Measurements from ENCODE around the gene TAMALIN.
A peak's percentile ranks its signal among the peaks of the same experiment; 100 is the strongest.

Gene TAMALIN

GRCh38 chr12:52057638-52058576, 51.2 kb downstream of the TAMALIN start:
- ATAC-seq (no peak), DNase-seq (no peak)
- no peak overlapping the region for H3K4me3 Mint-ChIP-seq
- H3K9me3 Mint-ChIP-seq: no peaks in the 10 kb centered on the region
- no peak overlapping the region for H3K27ac Mint-ChIP-seq
- H3K36me3 Mint-ChIP-seq (ENCODE audit: low read depth): peaks cover 36% of the 10 kb centered on the region
- peaks cover 12% of the 10 kb centered on the region for H3K4me1 Mint-ChIP-seq
- H3K27me3 Mint-ChIP-seq: no peaks in the 10 kb centered on the region

- H3K36me3 Mint-ChIP-seq (ENCODE audit: low read depth): peaks cover 33% of the 10 kb centered on the region
- ATAC-seq (no peak), DNase-seq (no peak)
- no peaks in the 10 kb centered on the region for H3K27me3 Mint-ChIP-seq
- H3K27ac Mint-ChIP-seq: no peak overlapping the region
- peaks cover 6% of the 10 kb centered on the region for H3K4me1 Mint-ChIP-seq
- no peaks in the 10 kb centered on the region for H3K9me3 Mint-ChIP-seq
- H3K4me3 Mint-ChIP-seq: no peak overlapping the region
Measured at GRCh38 chr12:52058631-52059361, 52.0 kb downstream of the TAMALIN start.

GRCh38 chr12:52059582-52060497, 53.1 kb downstream of the TAMALIN start:
- no peak overlapping the region for H3K4me3 Mint-ChIP-seq
- peaks cover 31% of the 10 kb centered on the region for H3K36me3 Mint-ChIP-seq (ENCODE audit: low read depth)
- H3K27ac Mint-ChIP-seq: no peak overlapping the region
- no peak for DNase-seq
- H3K9me3 Mint-ChIP-seq: no peaks in the 10 kb centered on the region
- no peak for ATAC-seq
- H3K4me1 Mint-ChIP-seq: peaks cover under 1% of the 10 kb centered on the region
- H3K27me3 Mint-ChIP-seq: no peaks in the 10 kb centered on the region

GRCh38 chr12:52060498-52061177, 53.9 kb downstream of the TAMALIN start:
- ATAC-seq (peak; percentile 18), DNase-seq (no peak)
- no peak overlapping the region for H3K4me3 Mint-ChIP-seq
- H3K27me3 Mint-ChIP-seq: no peaks in the 10 kb centered on the region
- H3K36me3 Mint-ChIP-seq (ENCODE audit: low read depth): peaks cover 25% of the 10 kb centered on the region
- H3K4me1 Mint-ChIP-seq: no peaks in the 10 kb centered on the region
- no peak overlapping the region for H3K27ac Mint-ChIP-seq
- no peaks in the 10 kb centered on the region for H3K9me3 Mint-ChIP-seq

- Mint-ChIP-seq H3K4me1 (peaks cover 3% of the 10 kb centered on the region), H3K9me3 (no peaks in the 10 kb centered on the region), H3K4me3 (no peak overlapping the region), H3K27ac (no peak overlapping the region), H3K27me3 (no peaks in the 10 kb centered on the region), H3K36me3 (ENCODE audit: low read depth) (peaks cover 21% of the 10 kb centered on the region)
- no peak for DNase-seq
- no peak for ATAC-seq
Measured at GRCh38 chr12:52061470-52062166, 54.9 kb downstream of the TAMALIN start.

- ATAC-seq (no peak), DNase-seq (no peak)
- Mint-ChIP-seq H3K4me1 (peaks cover 6% of the 10 kb centered on the region), H3K27me3 (no peaks in the 10 kb centered on the region), H3K9me3 (no peaks in the 10 kb centered on the region), H3K36me3 (ENCODE audit: low read depth) (peaks cover 16% of the 10 kb centered on the region), H3K4me3 (no peak overlapping the region), H3K27ac (no peak overlapping the region)
Measured at GRCh38 chr12:52062167-52063081, 55.7 kb downstream of the TAMALIN start.

- ATAC-seq: no peak
- Mint-ChIP-seq H3K27me3 (no peaks in the 10 kb centered on the region), H3K27ac (no peak overlapping the region), H3K36me3 (ENCODE audit: low read depth) (peaks cover 10% of the 10 kb centered on the region), H3K4me1 (peaks cover 6% of the 10 kb centered on the region), H3K4me3 (no peak overlapping the region), H3K9me3 (no peaks in the 10 kb centered on the region)
- no peak for DNase-seq
Measured at GRCh38 chr12:52063082-52063924, 56.6 kb downstream of the TAMALIN start.

GRCh38 chr12:52063981-52064649, 57.4 kb downstream of the TAMALIN start:
- Mint-ChIP-seq H3K36me3 (ENCODE audit: low read depth) (peaks cover 6% of the 10 kb centered on the region), H3K4me1 (peaks cover 9% of the 10 kb centered on the region), H3K27ac (no peak overlapping the region), H3K4me3 (no peak overlapping the region), H3K9me3 (no peaks in the 10 kb centered on the region), H3K27me3 (no peaks in the 10 kb centered on the region)
- DNase-seq (no peak), ATAC-seq (no peak)
